Measurements from ENCODE around the gene KRT86. TPM values are rescaled to one million over a fixed set of nuclear protein-coding genes. Genes with fewer than 3 reads are reported as not detected.

KRT86 gene
- total and polyA plus RNA-seq, 2 of the 8 experiments (the other 6 are each of a cell fraction or from before 2014, with no cell fraction given), result 0.12 TPM; not detected in 1

DNA sequence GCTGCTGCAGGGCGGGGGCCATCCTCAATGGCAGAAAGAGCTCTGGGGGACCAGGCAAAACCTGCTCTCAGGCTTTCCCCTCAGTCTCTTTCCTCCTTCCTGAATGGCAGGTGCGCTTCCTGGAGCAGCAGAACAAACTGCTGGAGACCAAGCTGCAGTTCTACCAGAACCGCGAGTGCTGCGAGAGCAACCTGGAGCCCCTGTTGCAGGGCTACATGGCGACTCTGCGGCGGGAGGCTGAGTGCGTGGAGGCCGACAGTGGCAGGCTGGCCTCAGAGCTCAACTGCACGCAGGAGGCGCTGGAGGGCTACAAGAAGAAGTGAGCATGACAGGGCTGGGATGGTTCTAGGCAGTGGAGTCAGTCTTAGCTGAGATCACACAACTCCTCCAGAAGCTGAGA lies 69.7 kb downstream of the KRT86 start:
- Histone ChIP-seq H3K27ac (ENCODE audit: low read depth, low read length) (no peak overlapping the region), H3K79me1 (ENCODE audit: low read depth, low read length) (no peaks in the 10 kb centered on the region), H2AFZ (ENCODE audit: low read length) (no peak overlapping the region), H3K9me3 (ENCODE audit: insufficient read depth in 2 of 2, low read depth in 1 of 2, low read length in 1 of 2) (no peaks in the 10 kb centered on the region), H3K23me2 (ENCODE audit: low read depth, low read length) (no peaks in the 10 kb centered on the region), H3K36me3 (ENCODE audit: control insufficient read depth in 2 of 4, insufficient read depth in 4 of 4, low read length in 3 of 4) (no peaks in the 10 kb centered on the region), H3K18ac (ENCODE audit: extremely low read depth, low read length) (no peak overlapping the region), H3K4me2 (ENCODE audit: insufficient read depth in 1 of 2, low read depth in 2 of 2, low read length in 2 of 2) (no peak overlapping the region), H2BK15ac (ENCODE audit: low read length) (no peak overlapping the region), H2BK12ac (ENCODE audit: low read depth, low read length) (no peak overlapping the region), H2AK5ac (ENCODE audit: low read depth, low read length) (no peak overlapping the region), H2BK120ac (replicated peaks; ENCODE audit: low read depth, low read length) (no peak overlapping the region), H4K8ac (ENCODE audit: extremely low read depth, insufficient read depth, low read length) (no peak overlapping the region), H3K9ac (replicated peaks in 1 of 4; ENCODE audit: extremely low read depth in 1 of 4, low read depth in 3 of 4, low read length in 3 of 4) (no peak overlapping the region), H4K5ac (ENCODE audit: insufficient read length, low read depth, low read length) (no peak overlapping the region), H3K4me3 (ENCODE audit: extremely low read depth in 1 of 4, insufficient read depth in 2 of 4, low read depth in 3 of 4, low read length in 4 of 4) (no peak overlapping the region), H4K20me1 (replicated peaks in 1 of 2; ENCODE audit: control insufficient read depth in 1 of 2, insufficient read depth in 2 of 2, low read length in 2 of 2) (no peaks in the 10 kb centered on the region), H2BK20ac (ENCODE audit: low read length) (no peak overlapping the region), H3K14ac (ENCODE audit: insufficient read length) (no peak overlapping the region), H2BK5ac (ENCODE audit: low read depth, low read length) (no peak overlapping the region), H3K4ac (replicated peaks; ENCODE audit: insufficient read length, low read depth, low read length) (no peak overlapping the region), H4K91ac (replicated peaks; ENCODE audit: insufficient read length, low read length) (no peak overlapping the region), H3K27me3 (replicated peaks in 1 of 4; ENCODE audit: control insufficient read depth in 3 of 4, extremely low read depth in 1 of 4, insufficient read depth in 3 of 4, low read length in 3 of 4) (no peaks in the 10 kb centered on the region), H3K4me1 (replicated peaks in 1 of 4; ENCODE audit: control insufficient read depth in 3 of 4, insufficient read depth in 4 of 4, low read length in 3 of 4) (no peaks in the 10 kb centered on the region), H3K79me2 (ENCODE audit: control insufficient read depth in 1 of 2, insufficient read depth in 2 of 2, low read length in 2 of 2) (no peaks in the 10 kb centered on the region), H3K56ac (replicated peaks; ENCODE audit: insufficient read length, low read depth, low read length) (no peak overlapping the region), H3K23ac (ENCODE audit: insufficient read length) (no peak overlapping the region)
- no peak for FAIRE-seq
- POLR2A ChIA-PET (ENCODE audit: partially characterized antibody), result no interaction called here
- no peak for DNase-seq (ENCODE audit: low read depth in 1 of 2, low spot score in 2 of 2)
- WGBS, 2 experiments (ENCODE audit: extremely low coverage in 1 of 2, insufficient coverage in 1 of 2, insufficient read length in 1 of 2, insufficient replicate concordance in 2 of 2, low coverage in 1 of 2, low lambda C conversion rate in 2 of 2, missing lambda C conversion rate in 1 of 2), result 90% methylated on average over 12 of the region's 12 CpGs; no CpG with 5 or more reads in 1 of the 2 experiments
- CTCF ChIA-PET (ENCODE audit: partially characterized antibody), result interaction anchor here (0.7 to 10.9 kb wide), 13 partner anchors 9 to 540 kb away, joined by 3 to 126 read pairs (median 4); no protein-coding TSS in a partner anchor
- no peak for TF ChIP-seq HDAC6 (IDR thresholded peaks at IDR 0.05; ENCODE audit: low read depth, low read length)
- no peak for TF ChIP-seq RNF2 (IDR thresholded peaks at IDR 0.05; ENCODE audit: borderline replicate concordance, low read depth, low read length, missing control alignments, poor library complexity, severe bottlenecking)
- TF ChIP-seq EP300 (IDR thresholded peaks at IDR 0.05; ENCODE audit: borderline replicate concordance in 1 of 2, low read depth in 2 of 2, low read length in 2 of 2), result no peak
- TF ChIP-seq PHF8 (conservative IDR thresholded peaks at IDR 0.05; ENCODE audit: low read depth, low read length), result no peak
- TF ChIP-seq NANOG (IDR thresholded peaks at IDR 0.05; ENCODE audit: insufficient read depth, low read depth, low read length, poor library complexity, severe bottlenecking), result no peak
- TF ChIP-seq, protein P1, sequence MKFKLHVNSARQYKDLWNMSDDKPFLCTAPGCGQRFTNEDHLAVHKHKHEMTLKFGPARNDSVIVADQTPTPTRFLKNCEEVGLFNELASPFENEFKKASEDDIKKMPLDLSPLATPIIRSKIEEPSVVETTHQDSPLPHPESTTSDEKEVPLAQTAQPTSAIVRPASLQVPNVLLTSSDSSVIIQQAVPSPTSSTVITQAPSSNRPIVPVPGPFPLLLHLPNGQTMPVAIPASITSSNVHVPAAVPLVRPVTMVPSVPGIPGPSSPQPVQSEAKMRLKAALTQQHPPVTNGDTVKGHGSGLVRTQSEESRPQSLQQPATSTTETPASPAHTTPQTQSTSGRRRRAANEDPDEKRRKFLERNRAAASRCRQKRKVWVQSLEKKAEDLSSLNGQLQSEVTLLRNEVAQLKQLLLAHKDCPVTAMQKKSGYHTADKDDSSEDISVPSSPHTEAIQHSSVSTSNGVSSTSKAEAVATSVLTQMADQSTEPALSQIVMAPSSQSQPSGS (IDR thresholded peaks at IDR 0.05; ENCODE audit: low read length), result no peak
- TF ChIP-seq BRCA1 (IDR thresholded peaks at IDR 0.05; ENCODE audit: low read depth, low read length), result no peak
- TF ChIP-seq, protein P2, sequence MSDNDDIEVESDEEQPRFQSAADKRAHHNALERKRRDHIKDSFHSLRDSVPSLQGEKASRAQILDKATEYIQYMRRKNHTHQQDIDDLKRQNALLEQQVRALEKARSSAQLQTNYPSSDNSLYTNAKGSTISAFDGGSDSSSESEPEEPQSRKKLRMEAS (IDR thresholded peaks at IDR 0.05), result no peak
- TF ChIP-seq RFX5 (IDR thresholded peaks at IDR 0.05; ENCODE audit: borderline replicate concordance, low read depth, low read length), result no peak
